Ishikawa (cell line): ENCODE results near the gene TSC1.

Experiments
- CEBPB ChIP-seq: IDR thresholded peaks from 2 replicates; pipeline ENCODE4 v1.6.1; 2012
- CREB1 ChIP-seq: IDR thresholded peaks from 2 replicates; pipeline ENCODE4 v1.6.1; 2012; ENCODE audit warnings: low read depth
- EGR1 ChIP-seq: IDR thresholded peaks from 2 replicates; pipeline ENCODE4 v1.6.1; 2012
- EP300 ChIP-seq: IDR thresholded peaks from 2 replicates; pipeline ENCODE4 v1.6.1; 2012; ENCODE audit warnings: borderline replicate concordance
- FOXM1 ChIP-seq: IDR thresholded peaks from 2 replicates; pipeline ENCODE4 v1.6.1; 2012; ENCODE audit warnings: low read depth, borderline replicate concordance
- NFIC ChIP-seq: IDR thresholded peaks from 2 replicates; pipeline ENCODE4 v1.6.1; 2012
- RAD21 ChIP-seq: IDR thresholded peaks from 2 replicates; pipeline ENCODE4 v1.6.1; 2012; ENCODE audit warnings: low read depth
- TAF1 ChIP-seq: IDR thresholded peaks from 2 replicates; pipeline ENCODE4 v1.6.1; 2012; ENCODE audit warnings: low read depth, mild to moderate bottlenecking
- TCF12 ChIP-seq: IDR thresholded peaks from 2 replicates; pipeline ENCODE4 v1.6.1; 2012; ENCODE audit warnings: low read depth
- TEAD4 ChIP-seq: IDR thresholded peaks from 2 replicates; pipeline ENCODE4 v1.6.1; 2012
- YY1 ChIP-seq: IDR thresholded peaks from 2 replicates; pipeline ENCODE4 v1.6.1; 2012; ENCODE audit warnings: low read depth
- ZBTB7A ChIP-seq: IDR thresholded peaks from 2 replicates; pipeline ENCODE4 v1.6.1; 2012; ENCODE audit warnings: low read depth
- TF ChIP-seq, protein P1 (sequence below): IDR thresholded peaks from 2 replicates; pipeline ENCODE4 v1.6.1; 2012; ENCODE audit warnings: low read depth, mild to moderate bottlenecking
- TF ChIP-seq, protein P2 (sequence below): IDR thresholded peaks from 2 replicates; pipeline ENCODE4 v1.6.1; 2012
- TF ChIP-seq, protein P3 (sequence below): IDR thresholded peaks from 2 replicates; pipeline ENCODE4 v1.6.1; 2012

Gene TSC1

DNA sequence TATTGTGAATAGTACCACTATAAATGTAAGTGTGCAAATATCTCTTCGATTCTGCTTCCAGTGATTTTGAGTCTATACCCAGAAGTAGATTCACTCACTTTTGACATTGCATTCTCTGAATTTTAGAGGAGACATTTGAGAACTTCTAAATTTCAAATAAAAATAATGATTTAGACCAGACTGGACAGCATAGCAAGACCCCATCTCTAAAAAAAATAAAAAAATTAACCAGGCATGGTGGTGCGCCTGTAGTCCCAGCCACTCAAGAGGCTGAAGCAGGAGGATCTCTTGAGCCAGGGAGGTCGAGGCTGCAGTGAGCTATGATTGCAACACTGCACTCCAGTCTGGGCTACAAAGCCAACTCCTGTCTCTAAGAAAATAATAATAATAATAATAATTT is 32.2 kb upstream of the TSC1 start:
- TF ChIP-seq ZBTB7A (no peak), TCF12 (no peak), FOXM1 (no peak), TAF1 (no peak), CEBPB (no peak), RAD21 (no peak)
- TF ChIP-seq, protein P1, sequence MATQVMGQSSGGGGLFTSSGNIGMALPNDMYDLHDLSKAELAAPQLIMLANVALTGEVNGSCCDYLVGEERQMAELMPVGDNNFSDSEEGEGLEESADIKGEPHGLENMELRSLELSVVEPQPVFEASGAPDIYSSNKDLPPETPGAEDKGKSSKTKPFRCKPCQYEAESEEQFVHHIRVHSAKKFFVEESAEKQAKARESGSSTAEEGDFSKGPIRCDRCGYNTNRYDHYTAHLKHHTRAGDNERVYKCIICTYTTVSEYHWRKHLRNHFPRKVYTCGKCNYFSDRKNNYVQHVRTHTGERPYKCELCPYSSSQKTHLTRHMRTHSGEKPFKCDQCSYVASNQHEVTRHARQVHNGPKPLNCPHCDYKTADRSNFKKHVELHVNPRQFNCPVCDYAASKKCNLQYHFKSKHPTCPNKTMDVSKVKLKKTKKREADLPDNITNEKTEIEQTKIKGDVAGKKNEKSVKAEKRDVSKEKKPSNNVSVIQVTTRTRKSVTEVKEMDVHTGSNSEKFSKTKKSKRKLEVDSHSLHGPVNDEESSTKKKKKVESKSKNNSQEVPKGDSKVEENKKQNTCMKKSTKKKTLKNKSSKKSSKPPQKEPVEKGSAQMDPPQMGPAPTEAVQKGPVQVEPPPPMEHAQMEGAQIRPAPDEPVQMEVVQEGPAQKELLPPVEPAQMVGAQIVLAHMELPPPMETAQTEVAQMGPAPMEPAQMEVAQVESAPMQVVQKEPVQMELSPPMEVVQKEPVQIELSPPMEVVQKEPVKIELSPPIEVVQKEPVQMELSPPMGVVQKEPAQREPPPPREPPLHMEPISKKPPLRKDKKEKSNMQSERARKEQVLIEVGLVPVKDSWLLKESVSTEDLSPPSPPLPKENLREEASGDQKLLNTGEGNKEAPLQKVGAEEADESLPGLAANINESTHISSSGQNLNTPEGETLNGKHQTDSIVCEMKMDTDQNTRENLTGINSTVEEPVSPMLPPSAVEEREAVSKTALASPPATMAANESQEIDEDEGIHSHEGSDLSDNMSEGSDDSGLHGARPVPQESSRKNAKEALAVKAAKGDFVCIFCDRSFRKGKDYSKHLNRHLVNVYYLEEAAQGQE = no peak

DNA sequence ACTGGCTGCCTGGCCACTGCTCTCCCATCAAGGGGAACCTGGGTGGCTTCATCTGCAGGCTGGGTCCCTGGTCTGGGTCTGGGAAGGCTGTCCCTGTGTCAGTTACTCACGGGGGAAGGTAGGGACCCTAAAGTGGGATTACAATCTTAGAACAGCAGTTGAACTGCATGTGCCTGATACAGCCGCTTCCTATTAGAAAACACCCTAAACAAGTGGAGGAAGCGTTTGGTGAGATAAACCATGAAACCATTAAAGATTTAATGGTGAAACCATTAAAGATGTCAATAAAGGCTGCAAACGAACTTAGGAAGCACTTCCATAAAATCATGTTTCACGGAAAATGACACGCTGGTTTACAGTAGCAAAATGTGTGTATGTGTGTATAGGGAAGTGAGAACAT is 31.5 kb upstream of the TSC1 start:
- TF ChIP-seq, protein P2, sequence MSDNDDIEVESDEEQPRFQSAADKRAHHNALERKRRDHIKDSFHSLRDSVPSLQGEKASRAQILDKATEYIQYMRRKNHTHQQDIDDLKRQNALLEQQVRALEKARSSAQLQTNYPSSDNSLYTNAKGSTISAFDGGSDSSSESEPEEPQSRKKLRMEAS = no peak
- no peak for TF ChIP-seq TEAD4
- TF ChIP-seq TCF12 = no peak
- no peak for TF ChIP-seq NFIC
- TF ChIP-seq CREB1 = no peak
- TF ChIP-seq ZBTB7A = no peak
- TF ChIP-seq RAD21 = no peak
- no peak for TF ChIP-seq TAF1
- TF ChIP-seq, protein P1 = no peak
- TF ChIP-seq EGR1 = no peak
- TF ChIP-seq YY1 = no peak
- TF ChIP-seq EP300 = no peak
- TF ChIP-seq, protein P3, sequence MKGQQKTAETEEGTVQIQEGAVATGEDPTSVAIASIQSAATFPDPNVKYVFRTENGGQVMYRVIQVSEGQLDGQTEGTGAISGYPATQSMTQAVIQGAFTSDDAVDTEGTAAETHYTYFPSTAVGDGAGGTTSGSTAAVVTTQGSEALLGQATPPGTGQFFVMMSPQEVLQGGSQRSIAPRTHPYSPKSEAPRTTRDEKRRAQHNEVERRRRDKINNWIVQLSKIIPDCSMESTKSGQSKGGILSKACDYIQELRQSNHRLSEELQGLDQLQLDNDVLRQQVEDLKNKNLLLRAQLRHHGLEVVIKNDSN = no peak

DNA sequence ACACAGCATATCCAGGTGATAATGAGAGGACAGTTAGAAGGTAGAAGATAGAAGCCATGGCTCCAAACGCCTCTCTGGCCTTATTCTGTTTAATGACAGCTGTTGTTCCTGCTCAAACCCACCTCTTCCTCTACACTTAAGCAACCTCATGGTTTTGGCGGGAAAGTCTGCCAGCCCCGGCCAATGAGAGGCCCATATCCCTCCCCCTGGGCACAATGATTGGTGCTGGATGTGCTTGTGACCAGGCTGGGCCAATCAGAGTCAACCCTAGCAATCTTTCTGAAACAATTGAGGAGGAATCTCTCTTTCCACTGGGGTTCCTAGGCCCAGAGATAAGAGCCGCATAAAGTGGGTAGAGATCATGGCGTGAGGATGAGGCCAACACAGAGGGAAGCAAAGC is 29.3 kb upstream of the TSC1 start:
- TF ChIP-seq, protein P3 = peak; percentile 55; the same call in 1 of the 2 replicates
- TF ChIP-seq EGR1 = no peak
- TF ChIP-seq, protein P2 = peak; percentile 49; the same call in 1 of the 2 replicates

DNA sequence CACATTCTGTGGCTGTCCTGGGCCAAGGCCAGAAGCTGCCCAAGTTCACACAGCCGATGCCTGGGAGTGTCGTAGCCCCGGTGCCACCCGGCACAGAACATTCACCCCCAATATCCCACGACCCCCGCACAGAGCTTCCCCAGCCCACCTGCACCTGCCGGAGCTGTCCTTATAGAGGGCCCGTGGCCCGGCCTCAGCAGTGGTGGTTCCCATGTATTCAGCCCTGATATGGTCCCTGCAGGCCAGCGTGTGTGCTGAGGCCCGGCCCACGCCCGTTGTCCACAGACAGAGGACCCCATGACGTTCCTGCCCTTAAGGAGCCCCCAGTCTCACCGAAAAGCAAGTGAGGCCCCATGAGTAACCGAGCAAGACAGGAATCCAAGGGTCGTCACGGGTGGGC is 28.8 kb upstream of the TSC1 start:
- no peak for TF ChIP-seq ZBTB7A
- no peak for TF ChIP-seq RAD21
- TF ChIP-seq FOXM1 = no peak
- TF ChIP-seq CREB1 = no peak
- TF ChIP-seq, protein P1 = no peak
- no peak for TF ChIP-seq TEAD4
- TF ChIP-seq TAF1 = no peak
- TF ChIP-seq, protein P2 = no peak
- TF ChIP-seq EP300 = no peak
- TF ChIP-seq YY1 = no peak
- TF ChIP-seq, protein P3 = no peak
